Subcutaneous abdominal adipose tissue (tissue), 5 donors: ENCODE measurements around the gene REM2.

Experiments
- H3K27ac ChIP-seq: one replicate; pipeline ENCODE4 v1.7.0; 2013; ENCODE audit warnings: low read depth, mild to moderate bottlenecking, inconsistent platforms, low read length, moderate library complexity
- H3K27me3 ChIP-seq, 5 donors: one replicate each; pipeline ENCODE4 v1.7.0; 2013; ENCODE audit warnings: low read length in 5 of 5, inconsistent platforms in 1 of 5; ENCODE audit not compliant: control insufficient read depth in 5 of 5, insufficient read depth in 4 of 5
- H3K36me3 ChIP-seq, 5 donors: one replicate each; pipeline ENCODE4 v1.7.0; 2013; ENCODE audit warnings: low read length in 5 of 5; ENCODE audit not compliant: control insufficient read depth in 5 of 5, insufficient read depth in 5 of 5
- H3K4me1 ChIP-seq, 5 donors: one replicate each; pipeline ENCODE4 v1.7.0; 2013; ENCODE audit warnings: low read length in 5 of 5, mild to moderate bottlenecking in 3 of 5, moderate library complexity in 1 of 5; ENCODE audit not compliant: control insufficient read depth in 5 of 5, insufficient read depth in 5 of 5
- H3K4me3 ChIP-seq, 5 donors: one replicate each; pipeline ENCODE4 v1.7.0; 2013; ENCODE audit warnings: low read length in 5 of 5, low read depth in 1 of 5
- H3K9ac ChIP-seq, 5 donors: one replicate each; pipeline ENCODE4 v1.7.0; 2013; ENCODE audit warnings: low read length in 5 of 5, mild to moderate bottlenecking in 4 of 5, moderate library complexity in 3 of 5
- H3K9me3 ChIP-seq, 5 donors: one replicate each; pipeline ENCODE4 v1.7.0; 2013; ENCODE audit warnings: low read length in 5 of 5; ENCODE audit not compliant: control insufficient read depth in 5 of 5
- donor health status: healthy.
- donor health status: healthy.
- donor health status: healthy.
- donor health status: healthy.
- donor health status: healthy.

The REM2 gene

DNA sequence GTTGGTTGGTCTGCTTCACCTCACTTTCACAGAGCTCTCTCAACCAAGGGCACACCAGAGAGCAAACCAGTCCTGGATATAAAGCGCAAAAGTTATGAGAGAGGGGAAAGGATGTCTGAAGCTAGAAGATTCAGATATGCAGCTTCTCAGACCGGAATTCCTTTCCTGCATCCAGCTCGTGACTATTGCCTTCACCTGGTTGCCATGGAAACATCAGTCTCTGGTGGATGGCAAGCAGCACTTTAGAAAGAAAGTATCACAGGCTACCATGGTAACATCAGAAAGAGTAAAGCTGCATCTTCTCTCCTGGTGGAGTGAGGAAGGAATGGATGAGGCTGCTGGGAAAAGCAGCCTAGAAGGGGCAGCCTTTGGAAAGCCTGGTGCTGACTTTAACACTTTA is 13.7 kb downstream of the REM2 start:
- Histone ChIP-seq H3K4me3 (no peak overlapping the region), H3K9ac (no peak overlapping the region), H3K4me1 (no peaks in the 10 kb centered on the region), H3K36me3 (peaks cover 4 to 19% (median 13%) of the 10 kb centered on the region in 5 donors), H3K27ac (no peak overlapping the region), H3K9me3 (no peaks in the 10 kb centered on the region), H3K27me3 (no peaks in the 10 kb centered on the region)

GRCh38 chr14:22897357-22897756 is 14.3 kb downstream of the REM2 start:
- Histone ChIP-seq H3K27me3 (no peaks in the 10 kb centered on the region), H3K4me1 (no peaks in the 10 kb centered on the region), H3K9me3 (no peaks in the 10 kb centered on the region), H3K9ac (no peak overlapping the region), H3K36me3 (peaks cover 4 to 25% (median 19%) of the 10 kb centered on the region in 5 donors), H3K4me3 (no peak overlapping the region), H3K27ac (no peak overlapping the region)

DNA sequence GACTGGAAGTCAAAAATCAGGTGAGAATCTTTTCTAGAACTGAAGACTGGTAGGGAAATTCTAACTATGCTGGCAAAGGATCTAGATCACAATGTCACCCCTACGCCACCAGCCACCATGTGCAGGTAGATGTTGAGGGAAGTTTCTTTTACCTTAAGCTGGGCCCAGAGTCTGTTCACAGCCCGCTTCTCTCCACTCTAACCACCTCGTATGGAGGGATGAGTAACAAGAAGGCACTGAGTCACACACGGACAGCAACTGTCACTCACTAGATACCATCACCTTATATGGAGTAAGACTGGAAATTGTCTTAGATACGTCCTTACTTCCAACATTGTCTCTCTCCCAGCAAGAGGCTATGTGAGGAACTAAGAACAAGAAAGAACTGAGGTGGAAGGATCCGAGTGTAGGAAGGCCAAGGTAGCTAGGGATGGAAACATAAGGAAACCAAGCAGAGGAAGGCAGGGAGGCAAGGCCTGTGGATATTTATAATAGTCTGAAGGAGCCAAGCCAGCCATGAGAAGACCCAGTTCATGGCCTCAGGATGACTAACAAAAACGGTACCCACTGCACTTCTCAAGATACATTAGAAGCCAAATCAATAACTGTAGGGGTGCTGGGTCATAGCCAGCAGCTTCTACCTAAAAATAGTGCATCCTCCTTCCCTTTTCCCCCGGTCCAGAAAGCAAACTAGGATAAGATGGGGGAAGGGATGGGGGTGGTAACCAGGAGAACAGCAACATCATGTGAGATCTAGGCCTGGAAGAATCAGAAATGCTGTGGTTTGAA is 15.5 kb downstream of the REM2 start:
- peaks cover 4 to 36% (median 27%) of the 10 kb centered on the region in 5 donors for H3K36me3 ChIP-seq
- H3K4me3 ChIP-seq, result no peak overlapping the region
- H3K4me1 ChIP-seq, result peaks cover 0 to 3% (median 0%) of the 10 kb centered on the region in 5 donors
- H3K9ac ChIP-seq, result no peak overlapping the region
- no peaks in the 10 kb centered on the region for H3K9me3 ChIP-seq
- no peaks in the 10 kb centered on the region for H3K27me3 ChIP-seq
- no peak overlapping the region for H3K27ac ChIP-seq

- no peak overlapping the region for H3K27ac ChIP-seq
These were observed 17.2 kb downstream of the REM2 start for GRCh38 chr14:22900081-22900799.

GRCh38 chr14:22901799-22902198 is 18.8 kb downstream of the REM2 start:
- H3K4me1 ChIP-seq, result peaks cover 0 to 9% (median 0%) of the 10 kb centered on the region in 5 donors
- peaks cover 21 to 68% (median 58%) of the 10 kb centered on the region in 5 donors for H3K36me3 ChIP-seq
- H3K4me3 ChIP-seq, result no peak overlapping the region
- H3K27ac ChIP-seq, result no peak overlapping the region
- H3K27me3 ChIP-seq, result no peaks in the 10 kb centered on the region
- H3K9ac ChIP-seq, result no peak overlapping the region
- H3K9me3 ChIP-seq, result no peaks in the 10 kb centered on the region

More at GRCh38 chr14:22900081-22900799, 17.2 kb downstream of the REM2 start:
- Histone ChIP-seq H3K9ac (no peak overlapping the region), H3K9me3 (no peaks in the 10 kb centered on the region), H3K36me3 (peaks cover 15 to 53% (median 44%) of the 10 kb centered on the region in 5 donors), H3K4me1 (peaks cover 0 to 9% (median 0%) of the 10 kb centered on the region in 5 donors), H3K27me3 (no peaks in the 10 kb centered on the region), H3K4me3 (no peak overlapping the region)

- peaks cover 0 to 16% (median 0%) of the 10 kb centered on the region in 5 donors for H3K4me1 ChIP-seq
- no peak overlapping the region for H3K4me3 ChIP-seq
- no peaks in the 10 kb centered on the region for H3K27me3 ChIP-seq
- no peak overlapping the region for H3K27ac ChIP-seq
- H3K36me3 ChIP-seq, result peaks cover 25 to 84% (median 72%) of the 10 kb centered on the region in 5 donors
- no peaks in the 10 kb centered on the region for H3K9me3 ChIP-seq
- no peak overlapping the region for H3K9ac ChIP-seq
These were observed 20.7 kb downstream of the REM2 start for GRCh38 chr14:22903742-22904087.

GRCh38 chr14:22905627-22906026 is 22.6 kb downstream of the REM2 start:
- peaks cover 25 to 97% (median 78%) of the 10 kb centered on the region in 5 donors for H3K36me3 ChIP-seq
- H3K27me3 ChIP-seq, result no peaks in the 10 kb centered on the region
- peaks cover 0 to 23% (median 4%) of the 10 kb centered on the region in 5 donors for H3K4me1 ChIP-seq
- H3K9me3 ChIP-seq, result no peaks in the 10 kb centered on the region
- H3K9ac ChIP-seq, result no peak overlapping the region
- H3K4me3 ChIP-seq, result no peak overlapping the region
- H3K27ac ChIP-seq, result no peak overlapping the region

GRCh38 chr14:22906073-22906472 is 23.1 kb downstream of the REM2 start:
- H3K9ac ChIP-seq, result no peak overlapping the region
- peaks cover 0 to 23% (median 4%) of the 10 kb centered on the region in 5 donors for H3K4me1 ChIP-seq
- no peak overlapping the region for H3K4me3 ChIP-seq
- H3K9me3 ChIP-seq, result no peaks in the 10 kb centered on the region
- H3K27me3 ChIP-seq, result no peaks in the 10 kb centered on the region
- H3K27ac ChIP-seq, result no peak overlapping the region
- peaks cover 24 to 97% (median 74%) of the 10 kb centered on the region in 5 donors for H3K36me3 ChIP-seq

- peaks cover 21 to 93% (median 60%) of the 10 kb centered on the region in 5 donors for H3K36me3 ChIP-seq
These were observed 24.4 kb downstream of the REM2 start for GRCh38 chr14:22907429-22907828.

GRCh38 chr14:22908601-22909000 is 25.6 kb downstream of the REM2 start:
- Histone ChIP-seq H3K4me3 (no peak overlapping the region), H3K4me1 (peaks cover 0 to 18% (median 4%) of the 10 kb centered on the region in 5 donors), H3K27me3 (no peaks in the 10 kb centered on the region), H3K9ac (no peak overlapping the region), H3K36me3 (peaks cover 20 to 81% (median 52%) of the 10 kb centered on the region in 5 donors), H3K9me3 (no peaks in the 10 kb centered on the region), H3K27ac (no peak overlapping the region)

More at GRCh38 chr14:22907429-22907828, 24.4 kb downstream of the REM2 start:
- H3K4me3 ChIP-seq, result no peak overlapping the region
- H3K4me1 ChIP-seq, result peaks cover 0 to 23% (median 4%) of the 10 kb centered on the region in 5 donors
- H3K27ac ChIP-seq, result no peak overlapping the region
- H3K9ac ChIP-seq, result no peak overlapping the region
- no peaks in the 10 kb centered on the region for H3K27me3 ChIP-seq
- no peaks in the 10 kb centered on the region for H3K9me3 ChIP-seq
